OCI-LY7 (cell line): ENCODE data around the gene ANKRD44. TPM values are rescaled to one million over a fixed set of nuclear protein-coding genes. Genes with fewer than 3 reads are reported as not detected.

ENCODE experiments used
- BruUV-seq: library from RNA; stranded (reverse); fragments of 400-500 nt; replicated peaks from 2 replicates; lab custom pipeline; 2021; lab: Mats Ljungman, UMichigan
- CTCF ChIA-PET: fragments of 300-600 bp; sonication (Branson Sonifier 250); formaldehyde crosslinking; loops from one replicate; lab custom pipeline; 2022; ENCODE audit warnings: antibody characterized with exemption; ENCODE audit not compliant: unreplicated experiment; lab: Charles Lee
- POLR2A ChIA-PET: fragments of 300-600 bp; sonication (Branson Sonifier 250); formaldehyde crosslinking; loops from one replicate; lab custom pipeline; 2022; ENCODE audit warnings: antibody characterized with exemption; lab: Charles Lee
- DNase-seq: peaks from one replicate; pipeline ENCODE4 v3.0.0-alpha.2; 2015; ENCODE audit warnings: low spot score
- H2AFZ ChIP-seq: fragments of 200-600 bp; sonication (generic), shearing (Covaris generic); 2 replicates; pipeline ENCODE4 v1.6.1; 2014; ENCODE audit warnings: mild to moderate bottlenecking, antibody characterized with exemption, low read length, moderate library complexity
- H3K27ac ChIP-seq: fragments of 200-600 bp; sonication (generic); 2 replicates; pipeline ENCODE4 v1.5.1; 2014; ENCODE audit warnings: mixed run types, low read depth, mild to moderate bottlenecking, moderate library complexity, low read length, inconsistent platforms; ENCODE audit not compliant: poor library complexity, severe bottlenecking
- H3K36me3 ChIP-seq: fragments of 200-600 bp; sonication (generic); 2 replicates; pipeline ENCODE4 v1.6.1; 2014; ENCODE audit warnings: mild to moderate bottlenecking, antibody characterized with exemption, low read length, moderate library complexity, mixed read lengths; ENCODE audit not compliant: insufficient read depth
- H3K4me1 ChIP-seq: fragments of 200-600 bp; sonication (generic); 2 replicates; pipeline ENCODE4 v1.5.1; 2014; ENCODE audit warnings: mild to moderate bottlenecking, low read length; ENCODE audit not compliant: insufficient read depth, poor library complexity, severe bottlenecking
- H3K4me2 ChIP-seq: fragments of 200-600 bp; sonication (generic); 2 replicates; pipeline ENCODE4 v1.6.1; 2014; ENCODE audit warnings: mild to moderate bottlenecking, low read length
- H3K4me3 ChIP-seq: fragments of 200-600 bp; sonication (generic); 2 replicates; pipeline ENCODE4 v1.5.1; 2014; ENCODE audit warnings: mild to moderate bottlenecking, low read depth, low read length; ENCODE audit not compliant: poor library complexity, severe bottlenecking
- H3K79me2 ChIP-seq: fragments of 200-600 bp; sonication (generic); 2 replicates; pipeline ENCODE4 v1.6.1; 2016; ENCODE audit warnings: low read depth, mild to moderate bottlenecking, low read length, moderate library complexity, mixed read lengths; ENCODE audit not compliant: insufficient read depth
- H3K9me2 ChIP-seq: fragments of 200-600 bp; sonication (generic); 2 replicates; pipeline ENCODE4 v1.6.1; 2016; ENCODE audit warnings: mild to moderate bottlenecking, low read length, mixed read lengths; ENCODE audit not compliant: insufficient read depth
- H3K9me3 ChIP-seq: fragments of 200-600 bp; sonication (generic); 2 replicates; pipeline ENCODE4 v1.6.1; 2014; ENCODE audit warnings: mild to moderate bottlenecking, mixed run types, low read length, mixed read lengths
- H4K20me1 ChIP-seq: fragments of 200-600 bp; sonication (generic); 2 replicates; pipeline ENCODE4 v1.6.1; 2014; ENCODE audit warnings: mild to moderate bottlenecking, antibody characterized with exemption, low read length, moderate library complexity, mixed read lengths; ENCODE audit not compliant: insufficient read depth
- CTCF ChIP-seq: fragments of 200-600 bp; sonication (generic); conservative IDR thresholded peaks from 2 replicates; pipeline ENCODE4 v1.5.1; 2014; ENCODE audit warnings: mild to moderate bottlenecking, antibody characterized with exemption, low read length, moderate library complexity, mixed read lengths
- EZH2phosphoT487 ChIP-seq: fragments of 200-600 bp; sonication (generic); IDR thresholded peaks from 2 replicates; pipeline ENCODE4 v1.6.1; 2018; ENCODE audit warnings: low read depth, borderline replicate concordance, mild to moderate bottlenecking, mixed run types, antibody characterized with exemption, low read length, moderate library complexity, mixed read lengths
- intact Hi-C: fragments of 100-400 bp; cut with micrococcal nuclease; formaldehyde crosslinking; loops from one replicate; pipeline ENCODE4 v1.10.0; 2022; ENCODE audit not compliant: unreplicated experiment
- total RNA-seq, 2 experiments: library from RNA; depleted of rRNA in 1 of 2; stranded (reverse); fragments of >200 nt in 1 of 2; shearing (Covaris generic) in 1 of 2; gene quantifications; 2 replicates each; pipeline ENCODE4 v1.2.3, GENCODE V29; 2014 to 2022

ANKRD44 gene
- total RNA-seq, 2 experiments from 2014 or later: 69.4 to 73.7 TPM

DNA sequence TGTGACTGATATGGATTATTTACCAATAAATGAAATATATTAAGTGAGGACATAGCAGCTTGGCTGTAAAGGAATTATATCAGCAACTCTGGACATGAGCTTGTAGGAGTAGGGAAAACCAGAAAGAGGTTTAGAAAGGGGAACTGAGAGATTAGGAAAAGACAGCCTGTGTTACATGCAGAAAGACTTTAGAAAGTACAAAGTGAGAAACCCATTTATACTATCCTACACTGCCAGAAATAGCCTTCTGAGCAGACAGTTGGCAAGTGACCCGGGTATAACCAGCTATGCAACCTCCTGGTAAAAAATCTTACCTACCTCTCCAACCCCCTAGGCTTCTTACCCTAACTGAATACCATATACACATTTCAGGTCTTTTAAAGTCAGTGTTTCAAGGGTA is 134.1 kb downstream of the ANKRD44 start:
- H3K4me2 ChIP-seq: no peak overlapping the region
- no TSS peak for BruUV-seq
- CTCF ChIA-PET: no interaction called here

GRCh38 chr2:197174539-197175094 is 136.0 kb downstream of the ANKRD44 start:
- POLR2A ChIA-PET: no interaction called here
- Histone ChIP-seq H3K27ac (no peak overlapping the region), H3K9me2 (no peaks in the 10 kb centered on the region), H3K4me2 (no peak overlapping the region), H3K79me2 (no peaks in the 10 kb centered on the region), H3K36me3 (peaks cover 5% of the 10 kb centered on the region), H2AFZ (no peak overlapping the region), H3K4me1 (peaks cover 27% of the 10 kb centered on the region), H4K20me1 (no peaks in the 10 kb centered on the region), H3K9me3 (no peaks in the 10 kb centered on the region), H3K4me3 (no peak overlapping the region)
- BruUV-seq: no TSS peak
- TF ChIP-seq CTCF: no peak
- intact Hi-C loops: no loop called here
- CTCF ChIA-PET: interaction anchor here (1.5 kb wide), 1 partner anchor 153 kb away, joined by 3 read pairs; no protein-coding TSS in a partner anchor
- no peak for DNase-seq

More for the DNA sequence above, 134.1 kb downstream of the ANKRD44 start:
- POLR2A ChIA-PET: interaction anchor here (0.9 to 1.5 kb wide), 4 partner anchors 18 to 118 kb away, joined by 3 to 6 read pairs (median 4); no protein-coding TSS in a partner anchor
- H3K4me1 ChIP-seq: peaks cover 12% of the 10 kb centered on the region
- no peaks in the 10 kb centered on the region for H3K9me3 ChIP-seq
- TF ChIP-seq CTCF: no peak
- no peak for TF ChIP-seq EZH2phosphoT487
- intact Hi-C loops: no loop called here
- H3K27ac ChIP-seq: no peak overlapping the region
- H3K4me3 ChIP-seq: no peak overlapping the region
- H2AFZ ChIP-seq: no peak overlapping the region
- no peaks in the 10 kb centered on the region for H3K9me2 ChIP-seq
- DNase-seq: no peak
- H3K36me3 ChIP-seq: peaks cover 5% of the 10 kb centered on the region
- no peaks in the 10 kb centered on the region for H4K20me1 ChIP-seq
- H3K79me2 ChIP-seq: no peaks in the 10 kb centered on the region

- DNase-seq: no peak
- Histone ChIP-seq H3K36me3 (peaks cover 5% of the 10 kb centered on the region), H3K4me2 (peak overlapping the region; percentile 12; the same call in 1 of the 2 replicates), H3K4me3 (no peak overlapping the region), H3K27ac (no peak overlapping the region), H2AFZ (no peak overlapping the region), H3K9me3 (no peaks in the 10 kb centered on the region), H4K20me1 (no peaks in the 10 kb centered on the region), H3K9me2 (no peaks in the 10 kb centered on the region), H3K4me1 (peaks cover 50% of the 10 kb centered on the region), H3K79me2 (no peaks in the 10 kb centered on the region)
- POLR2A ChIA-PET: interaction anchor here (1.0 to 1.4 kb wide), 3 partner anchors 39 to 174 kb away, joined by 3 to 7 read pairs (median 3); no protein-coding TSS in a partner anchor
- intact Hi-C loops: no loop called here
- TF ChIP-seq CTCF (no peak), EZH2phosphoT487 (no peak)
- BruUV-seq: no TSS peak
- CTCF ChIA-PET: interaction anchor here (1.0 kb wide), 1 partner anchor 58 kb away, joined by 5 read pairs; no protein-coding TSS in a partner anchor
Observed at GRCh38 chr2:197171582-197171981, 139.0 kb downstream of the ANKRD44 start.
